HG03135 (cell line): ENCODE results near the gene GADD45B.
"Not testable (repeated sequence)": the region's sequence is repeated elsewhere in the genome, so short reads cannot be mapped to it uniquely, and the experiment has no call there.

Source experiments
- ATAC-seq: cut with Tn5 transposase; IDR thresholded peaks from one replicate; pipeline ENCODE4 v1.9.1; 2021; ENCODE audit warnings: mild to moderate bottlenecking, moderate library complexity; ENCODE audit not compliant: unreplicated experiment

Gene GADD45B

DNA sequence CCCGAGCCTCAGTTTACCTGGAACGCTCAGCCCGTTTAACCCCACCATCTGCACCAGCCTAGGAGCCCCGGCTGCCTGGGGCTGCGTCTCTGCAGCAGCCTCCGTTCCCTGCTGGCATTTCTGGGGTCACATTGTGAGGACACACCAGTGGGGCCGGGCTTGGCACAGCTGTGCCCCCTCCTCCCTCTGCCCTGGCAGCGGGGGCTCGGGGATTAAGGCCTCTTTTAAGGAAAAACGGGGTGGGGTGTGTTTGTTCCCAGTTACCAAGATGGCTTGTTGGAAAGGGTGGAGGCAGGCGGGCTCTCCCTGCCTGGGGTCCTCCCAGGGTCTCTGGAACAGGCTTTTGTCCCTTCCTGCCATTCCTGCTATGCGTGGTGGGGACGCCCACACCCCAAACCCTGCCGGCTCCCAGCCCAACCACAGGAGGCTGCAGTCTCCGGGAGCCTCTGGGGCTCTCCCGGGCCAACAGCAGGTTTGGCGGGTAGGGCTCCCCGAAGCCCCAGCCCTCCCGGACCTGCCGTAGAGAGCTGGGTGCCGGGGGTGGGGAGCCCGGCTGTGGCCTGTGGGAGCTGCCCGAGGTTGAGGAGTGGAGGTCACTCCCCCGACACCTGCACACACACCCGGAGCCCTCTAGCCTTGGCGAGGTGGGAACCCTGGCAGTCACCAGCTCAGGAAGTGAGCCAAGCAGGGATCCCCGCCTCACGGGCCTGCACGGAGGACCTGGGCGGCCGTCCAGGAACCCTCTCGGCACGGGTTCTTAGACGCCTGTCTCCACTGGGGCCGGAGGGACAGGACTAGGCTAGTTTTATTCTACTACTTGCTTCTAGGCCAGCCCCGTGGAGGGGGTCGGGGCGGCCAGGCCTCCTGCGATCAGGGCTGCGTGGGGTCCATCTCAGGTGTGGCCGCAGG lies 36.9 kb downstream of the GADD45B start:
- ATAC-seq = no peak

DNA sequence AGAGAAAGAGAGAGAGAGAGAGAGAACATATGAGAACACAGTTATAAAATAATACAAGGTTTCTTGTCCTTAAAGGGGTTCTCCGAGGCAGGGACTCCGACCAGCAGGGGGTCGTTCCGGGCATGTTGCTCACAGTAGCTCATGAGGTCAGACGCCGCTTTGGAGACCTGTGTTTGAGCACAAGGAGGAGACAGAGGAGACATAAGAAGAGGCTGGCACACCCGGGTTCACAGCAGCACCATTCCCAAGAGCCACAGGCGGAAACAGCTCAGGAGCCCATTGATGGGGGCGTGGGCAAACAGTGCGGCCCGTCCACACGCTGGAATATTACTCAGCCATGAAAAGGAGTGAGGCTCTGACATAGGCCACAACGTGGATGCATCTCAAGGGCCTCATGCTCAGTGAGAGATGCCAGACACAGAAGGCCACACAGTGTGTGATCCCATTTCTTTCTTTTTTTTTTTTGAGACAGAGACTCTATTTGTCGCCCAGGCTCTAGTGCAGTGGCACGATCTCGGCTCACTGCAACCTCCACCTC lies 39.1 kb downstream of the GADD45B start:
- ATAC-seq = no peak

DNA sequence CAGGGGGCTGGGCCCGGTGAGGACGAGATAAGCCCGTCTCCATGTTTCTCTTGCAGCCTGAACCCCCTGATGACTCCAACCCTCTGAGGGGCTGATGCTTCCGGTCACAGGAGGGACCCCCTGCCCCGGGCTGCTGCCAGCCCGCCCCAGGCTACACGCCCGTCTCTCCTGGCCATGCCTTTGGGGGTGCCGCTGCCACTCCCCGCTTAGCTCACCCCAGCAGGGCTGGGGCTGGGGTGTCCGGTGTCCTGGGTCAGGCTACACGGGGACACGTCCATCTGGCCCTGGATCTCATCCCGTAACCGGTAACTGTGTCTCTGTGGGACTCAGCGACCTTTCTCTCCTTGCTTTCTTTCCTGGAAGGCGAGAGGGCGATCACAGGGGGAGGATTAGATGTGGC lies 40.8 kb downstream of the GADD45B start:
- ATAC-seq = no peak

DNA sequence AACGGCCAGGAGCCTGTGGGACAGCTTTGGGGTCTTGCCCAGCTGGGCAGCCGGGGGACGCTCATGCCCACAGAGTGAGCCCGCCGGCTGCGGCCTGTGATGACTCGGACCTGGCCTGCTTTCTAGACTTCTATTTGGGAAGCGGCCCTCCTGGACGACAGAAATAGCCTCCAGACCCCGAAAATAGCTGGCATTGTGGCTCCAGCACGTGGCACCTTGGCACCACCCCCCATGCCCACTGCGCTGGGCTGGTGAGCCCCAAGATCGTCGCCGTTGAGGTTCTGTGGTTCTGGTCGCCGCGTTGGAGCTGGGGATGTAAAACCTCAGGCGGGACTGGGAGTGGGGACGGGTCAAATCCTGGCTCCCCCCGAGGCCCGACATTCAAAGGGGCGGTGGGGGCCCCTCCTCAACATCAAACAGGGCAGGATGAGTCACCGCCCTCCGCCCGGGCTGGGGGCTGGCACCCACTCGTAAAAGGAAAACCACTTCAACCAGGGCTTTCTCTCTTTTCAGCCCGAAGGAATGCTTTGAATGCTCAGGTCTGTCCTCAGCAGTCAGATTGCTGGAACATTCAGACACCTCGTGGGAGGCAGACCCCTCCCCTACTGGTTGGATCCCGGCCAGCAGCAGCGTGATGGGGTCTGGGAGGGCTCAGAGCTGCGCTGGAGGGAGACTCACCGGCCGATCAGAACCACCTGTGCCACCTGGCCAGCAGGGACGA lies 42.1 kb downstream of the GADD45B start:
- no peak for ATAC-seq

DNA sequence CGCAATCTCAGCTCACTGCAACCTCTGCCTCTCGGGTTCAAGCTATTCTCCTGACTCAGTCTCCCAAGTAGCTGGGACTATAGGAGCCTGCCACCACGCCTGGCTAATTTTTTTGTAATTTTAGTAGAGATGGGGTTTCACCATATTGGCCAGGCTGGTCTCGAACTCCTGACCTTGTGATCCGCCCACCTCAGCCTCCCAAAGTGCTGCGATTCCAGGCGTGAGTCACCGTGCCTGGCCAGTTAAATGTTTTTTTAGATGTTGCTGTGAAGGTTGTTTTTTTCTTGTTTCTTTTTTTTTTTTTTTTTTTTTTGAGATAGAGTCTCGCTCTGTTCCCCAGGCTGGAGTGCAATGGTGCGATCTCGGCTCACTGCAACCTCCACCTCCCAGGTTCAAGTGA lies 42.9 kb downstream of the GADD45B start:
- not testable (repeated sequence) for ATAC-seq

DNA sequence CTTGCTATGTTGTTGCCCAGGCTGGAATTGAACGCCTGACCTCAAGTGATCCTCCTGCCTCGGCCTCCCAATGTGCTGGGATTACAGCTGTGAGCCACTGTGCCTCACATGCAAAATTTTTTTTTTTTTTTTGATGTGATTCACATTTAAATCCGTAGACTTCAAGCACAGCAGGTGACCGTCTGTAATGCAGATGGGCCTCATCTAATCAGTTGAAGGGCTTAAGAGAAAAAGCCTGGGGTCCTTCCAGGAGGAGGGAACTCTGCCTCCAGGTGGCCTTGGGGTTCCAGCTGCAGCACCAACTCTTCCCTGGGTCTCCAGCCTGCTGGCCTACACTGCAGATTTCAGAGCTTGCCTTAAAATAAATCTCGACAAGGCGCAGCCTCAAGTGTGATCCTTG lies 43.6 kb downstream of the GADD45B start:
- no peak for ATAC-seq

DNA sequence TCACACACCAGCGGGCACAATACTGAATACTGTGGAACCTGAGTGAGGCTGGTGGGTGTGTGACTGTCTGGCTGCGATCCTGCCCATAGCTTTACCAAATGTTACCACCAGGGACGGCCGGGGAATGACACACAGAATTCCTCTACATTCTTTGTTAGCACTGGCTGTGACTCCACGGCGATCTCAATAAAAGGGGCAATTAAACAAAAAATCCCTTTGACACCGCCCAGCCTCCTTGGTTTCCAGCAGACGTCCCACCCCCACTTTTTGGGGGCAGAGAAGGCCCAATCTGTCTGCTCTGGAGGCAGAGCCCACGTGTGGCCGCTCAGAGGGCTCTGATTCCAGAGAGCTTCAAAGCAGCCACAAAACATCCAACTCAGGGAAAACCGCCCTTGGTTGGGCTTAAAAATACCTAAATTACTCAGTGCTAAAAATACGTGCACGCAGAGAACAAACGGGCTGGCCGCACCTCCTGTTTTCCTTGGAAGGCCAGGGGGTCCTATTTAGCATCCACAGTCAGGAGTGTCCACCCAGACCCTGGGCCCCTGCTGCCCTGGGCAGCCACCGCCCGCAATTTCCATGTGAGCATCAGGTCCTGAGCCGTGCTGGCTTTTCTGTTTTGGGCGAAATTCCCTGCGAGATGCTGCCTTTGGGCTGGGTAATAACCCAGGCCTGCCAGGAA lies 47.8 kb downstream of the GADD45B start:
- ATAC-seq = no peak

DNA sequence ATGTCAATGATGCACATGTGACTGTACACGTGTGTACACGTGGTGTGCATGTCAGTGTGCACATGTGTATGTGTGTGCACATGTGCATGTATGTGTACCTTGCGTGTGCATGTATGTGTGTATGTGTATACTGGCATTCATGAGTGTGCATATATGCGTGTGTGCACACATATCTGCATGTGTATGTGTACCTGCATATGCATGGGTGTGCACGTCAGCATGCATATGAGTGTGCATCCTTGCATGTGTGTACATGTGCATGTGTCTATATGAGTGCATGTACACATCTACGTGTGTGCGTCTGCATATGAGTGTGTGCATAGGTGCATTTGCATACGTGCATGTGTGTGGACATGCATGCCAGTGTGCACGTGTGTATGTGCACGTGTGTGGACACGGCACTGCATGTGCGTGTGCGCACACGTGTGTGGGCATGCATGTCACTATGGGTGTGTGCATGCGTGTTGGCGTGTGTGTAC lies 48.5 kb downstream of the GADD45B start:
- ATAC-seq = no peak

DNA sequence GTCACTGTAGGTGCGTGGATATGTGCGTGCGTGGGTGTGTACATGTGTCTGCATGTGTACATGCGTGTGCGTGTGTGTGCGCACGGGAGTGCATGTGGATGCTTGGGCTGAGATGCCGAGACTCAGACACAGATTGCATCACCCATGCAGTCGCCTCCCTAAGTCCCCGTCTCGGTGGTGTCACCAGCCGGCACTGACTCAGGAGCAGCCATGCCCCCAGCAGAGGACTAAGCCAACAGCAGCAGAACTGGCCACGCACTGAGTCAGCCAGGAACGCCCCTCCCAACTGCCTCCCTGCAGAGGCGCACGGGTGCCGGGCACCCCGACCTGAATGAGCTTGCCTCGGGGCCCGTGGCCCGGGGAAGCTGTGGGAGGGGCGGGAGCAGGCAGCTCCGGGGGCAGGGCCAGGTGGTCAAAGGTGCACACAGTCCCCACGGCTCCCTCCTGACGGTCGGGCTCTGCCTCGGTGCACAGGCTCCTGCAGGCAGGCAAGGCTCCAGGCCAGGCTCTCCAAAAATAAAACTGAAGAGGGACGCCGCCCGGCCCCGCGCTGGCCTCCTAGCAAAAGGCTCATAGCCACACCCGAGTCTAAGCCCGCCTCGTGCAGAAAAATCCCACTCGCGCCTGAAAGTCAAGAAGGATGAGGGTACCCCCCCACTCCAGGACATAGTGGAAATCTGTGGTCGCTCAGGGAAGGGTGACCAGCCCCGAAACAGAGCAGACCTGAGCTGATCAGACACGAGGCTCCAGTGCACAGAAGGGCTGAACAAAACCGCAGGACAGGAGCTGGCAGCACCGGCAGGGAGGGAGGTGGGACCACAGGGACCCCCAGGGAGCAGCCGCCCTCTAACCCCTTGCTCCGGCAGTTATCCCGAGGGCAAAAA lies 49.2 kb downstream of the GADD45B start:
- no peak for ATAC-seq

DNA sequence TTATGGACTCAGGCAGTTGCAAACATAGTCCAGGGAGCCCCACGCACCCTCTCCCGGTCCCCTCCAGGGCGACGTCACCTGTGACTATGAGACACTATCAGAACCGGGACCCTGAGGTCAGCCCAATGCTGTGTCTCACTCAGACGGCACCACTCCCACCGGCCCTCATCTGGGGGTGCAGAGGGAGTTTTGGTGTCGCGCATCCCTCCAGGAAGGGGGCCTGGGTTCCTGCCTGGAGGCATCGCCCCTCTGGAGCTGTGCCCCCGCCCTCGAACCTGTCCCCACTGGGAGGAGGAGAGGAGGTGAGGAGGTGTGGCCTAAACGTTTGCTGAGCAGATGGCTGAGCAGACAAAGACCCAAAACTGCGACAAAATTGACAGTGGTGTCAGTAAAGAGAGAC lies 51.2 kb downstream of the GADD45B start:
- ATAC-seq = no peak

DNA sequence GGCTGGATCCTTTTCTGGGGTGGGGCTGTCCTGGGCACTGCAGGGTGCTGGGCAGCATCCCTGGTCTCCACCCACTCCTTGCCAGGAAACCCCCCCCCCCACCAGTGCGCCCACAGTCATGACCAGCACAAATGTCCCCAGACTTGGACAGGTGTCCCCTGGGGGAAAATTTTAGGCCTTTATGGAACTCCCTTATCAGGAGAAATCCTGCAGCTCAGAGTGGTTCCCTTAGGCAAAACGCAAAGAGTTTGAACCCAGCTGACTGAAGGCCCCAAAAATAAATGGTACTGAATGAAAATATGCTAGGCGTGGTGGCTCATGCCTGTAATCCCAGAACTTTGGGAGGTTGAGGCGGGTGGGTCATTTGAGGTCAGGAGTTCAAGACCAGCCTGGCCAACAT lies 51.8 kb downstream of the GADD45B start:
- no peak for ATAC-seq
